ENCODE results near the gene SKOR1.
A peak's percentile ranks its signal among the peaks of the same experiment; 100 is the strongest.

SKOR1 gene

GRCh38 chr15:67850994-67851571, 25.8 kb downstream of the SKOR1 start:
- DNase-seq (ENCODE audit: low read depth, low spot score) = no peak

GRCh38 chr15:67852418-67852817, 27.1 kb downstream of the SKOR1 start:
- no peak for DNase-seq (ENCODE audit: low read depth, low spot score)

GRCh38 chr15:67853454-67853853, 28.1 kb downstream of the SKOR1 start:
- no peak for DNase-seq (ENCODE audit: low read depth, low spot score)

- no peak for DNase-seq (ENCODE audit: low read depth, low spot score)
Measured at GRCh38 chr15:67854358-67854757, 29.0 kb downstream of the SKOR1 start.

GRCh38 chr15:67855842-67856241, 30.5 kb downstream of the SKOR1 start:
- no peak for DNase-seq (ENCODE audit: low read depth, low spot score)

- DNase-seq (ENCODE audit: low read depth, low spot score) = no peak
Measured at GRCh38 chr15:67857220-67857619, 31.9 kb downstream of the SKOR1 start.

GRCh38 chr15:67859331-67859946, 34.1 kb downstream of the SKOR1 start:
- no peak for DNase-seq (ENCODE audit: low read depth, low spot score)

- DNase-seq (ENCODE audit: low read depth, low spot score) = no peak
Measured at GRCh38 chr15:67861983-67862382, 36.7 kb downstream of the SKOR1 start.

- DNase-seq (ENCODE audit: low read depth, low spot score) = no peak
Measured at GRCh38 chr15:67862750-67863441, 37.6 kb downstream of the SKOR1 start.

GRCh38 chr15:67863442-67863987, 38.2 kb downstream of the SKOR1 start:
- peak; percentile 39 for DNase-seq (ENCODE audit: low read depth, low spot score)

- no peak for DNase-seq (ENCODE audit: low read depth, low spot score)
Measured at GRCh38 chr15:67865331-67865730, 40.0 kb downstream of the SKOR1 start.

- no peak for DNase-seq (ENCODE audit: low read depth, low spot score)
Measured at GRCh38 chr15:67865766-67866165, 40.5 kb downstream of the SKOR1 start.

GRCh38 chr15:67869701-67870100, 44.4 kb downstream of the SKOR1 start:
- no peak for DNase-seq (ENCODE audit: low read depth, low spot score)

- DNase-seq (ENCODE audit: low read depth, low spot score) = no peak
Measured at GRCh38 chr15:67870868-67871408, 45.6 kb downstream of the SKOR1 start.

- DNase-seq (ENCODE audit: low read depth, low spot score) = no peak
Measured at GRCh38 chr15:67873777-67874176, 48.5 kb downstream of the SKOR1 start.

GRCh38 chr15:67878712-67879206, 53.5 kb downstream of the SKOR1 start:
- no peak for DNase-seq (ENCODE audit: low read depth, low spot score)

- DNase-seq (ENCODE audit: low read depth, low spot score) = no peak
Measured at GRCh38 chr15:67879440-67880129, 54.3 kb downstream of the SKOR1 start.

- no peak for DNase-seq (ENCODE audit: low read depth, low spot score)
Measured at GRCh38 chr15:67880651-67881182, 55.4 kb downstream of the SKOR1 start.

- no peak for DNase-seq (ENCODE audit: low read depth, low spot score)
Measured at GRCh38 chr15:67882487-67883233, 57.4 kb downstream of the SKOR1 start.

GRCh38 chr15:67883234-67883773, 58.0 kb downstream of the SKOR1 start:
- no peak for DNase-seq (ENCODE audit: low read depth, low spot score)

Data from activated naive CD8-positive, alpha-beta T cell treated with anti-CD3 and anti-CD28 coated beads, Interleukin-2, amount 50 U/mL, for 16 hours (primary cell).